Smooth muscle cell (in vitro differentiated cells): ENCODE data around the gene FANCB. TPM values are rescaled to one million over a fixed set of nuclear protein-coding genes. Genes with fewer than 3 reads are reported as not detected.

Experiments used
- DNase-seq: peaks from one replicate; lab custom pipeline; 2025; ENCODE audit not compliant: unreplicated experiment; lab: John Stamatoyannopoulos, UW
- H2AFZ ChIP-seq: fragments of 200-600 bp; sonication (generic); 2 replicates; pipeline ENCODE4 v1.6.0; 2016; ENCODE audit warnings: antibody characterized with exemption, low read depth, mild to moderate bottlenecking
- H3F3A ChIP-seq: fragments of 200-600 bp; sonication (generic); 2 replicates; pipeline ENCODE4 v1.6.0; 2017; ENCODE audit warnings: antibody characterized with exemption, low read depth
- H3K27ac ChIP-seq: fragments of 200-600 bp; sonication (generic); 2 replicates; pipeline ENCODE4 v1.5.1; 2016; ENCODE audit warnings: low read depth, mild to moderate bottlenecking
- H3K27me3 ChIP-seq: fragments of 200-600 bp; sonication (generic); 2 replicates; pipeline ENCODE4 v1.6.1; 2016; ENCODE audit warnings: low read depth, mild to moderate bottlenecking
- H3K36me3 ChIP-seq: fragments of 200-600 bp; sonication (generic); 2 replicates; pipeline ENCODE4 v1.5.1; 2016; ENCODE audit warnings: low read depth
- H3K4me1 ChIP-seq: fragments of 200-600 bp; sonication (generic); 2 replicates; pipeline ENCODE4 v1.5.1; 2016; ENCODE audit warnings: low read depth
- H3K4me2 ChIP-seq: fragments of 200-600 bp; sonication (generic); 2 replicates; pipeline ENCODE4 v1.6.0; 2016; ENCODE audit warnings: mild to moderate bottlenecking
- H3K4me3 ChIP-seq: fragments of 200-600 bp; sonication (generic); 2 replicates; pipeline ENCODE4 v1.5.1; 2016; ENCODE audit warnings: mild to moderate bottlenecking
- H3K79me2 ChIP-seq: fragments of 200-600 bp; sonication (generic); 2 replicates; pipeline ENCODE4 v1.6.0; 2016; ENCODE audit warnings: low read depth, mild to moderate bottlenecking
- H3K9ac ChIP-seq: fragments of 200-600 bp; sonication (generic); 2 replicates; pipeline ENCODE4 v1.6.0; 2016; ENCODE audit warnings: low read depth
- H3K9me3 ChIP-seq: fragments of 200-600 bp; sonication (generic); replicated peaks from 2 replicates; pipeline ENCODE4 v1.5.1; 2016; ENCODE audit warnings: low read depth
- H4K20me1 ChIP-seq: fragments of 200-600 bp; sonication (generic); 2 replicates; pipeline ENCODE4 v1.6.0; 2016; ENCODE audit warnings: low read depth
- CTCF ChIP-seq: fragments of 200-600 bp; sonication (generic); IDR thresholded peaks from 2 replicates; pipeline ENCODE4 v1.5.1; 2017; ENCODE audit warnings: borderline replicate concordance, mild to moderate bottlenecking, antibody characterized with exemption; ENCODE audit not compliant: insufficient read depth, poor library complexity, severe bottlenecking
- WGBS: methylation state at CpG from one replicate; pipeline ENCODE4 v1.1.7; 2016; ENCODE audit warnings: low lambda C conversion rate; 5-methylcytosine and 5-hydroxymethylcytosine counted together
- polyA plus RNA-seq: library from polyadenylated mRNA; unstranded; fragments of >200 nt; fragmentation: Nextera tagmentation; extraction: Ambion mirVana; gene quantifications from 2 replicates; pipeline ENCODE4 v1.2.1, GENCODE V29; 2016
- total RNA-seq: library from RNA; depleted of rRNA; stranded (reverse); fragments of >200 nt; gene quantifications from 2 replicates; pipeline ENCODE4 v1.2.3, GENCODE V29; 2014

FANCB gene
- total and polyA plus RNA-seq, 2 experiments from 2014 or later: 2.0 to 7.6 TPM

DNA sequence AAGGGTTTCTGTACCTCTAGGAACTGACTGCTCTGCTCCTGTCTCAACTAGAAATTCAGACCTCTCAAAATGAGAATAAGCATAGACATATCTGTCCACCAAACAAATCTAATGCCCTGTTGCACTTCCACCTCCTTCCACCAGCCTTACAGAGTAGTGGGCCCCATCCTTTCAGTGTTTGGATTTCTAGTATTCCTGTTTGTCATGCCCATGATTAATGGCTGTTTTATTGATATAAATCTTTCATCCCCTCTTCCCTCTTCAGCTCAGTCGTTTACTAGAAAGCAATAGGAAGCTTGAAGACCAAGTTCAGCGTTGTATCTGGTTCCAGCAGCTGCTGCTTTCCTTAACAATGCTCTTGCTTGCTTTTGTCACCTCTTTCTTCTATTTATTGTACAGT lies 46.5 kb upstream of the FANCB start:
- H2AFZ ChIP-seq: no peak overlapping the region
- no peak overlapping the region for H3K4me3 ChIP-seq
- no peaks in the 10 kb centered on the region for H3K79me2 ChIP-seq
- no peaks in the 10 kb centered on the region for H3K4me1 ChIP-seq
- H3K9me3 ChIP-seq: no peaks in the 10 kb centered on the region
- no peak overlapping the region for H3K9ac ChIP-seq
- H3K4me2 ChIP-seq: no peak overlapping the region
- peaks cover under 1% of the 10 kb centered on the region for H3K36me3 ChIP-seq
- no peaks in the 10 kb centered on the region for H3K27me3 ChIP-seq
- TF ChIP-seq CTCF: no peak
- H4K20me1 ChIP-seq: no peaks in the 10 kb centered on the region
- DNase-seq: no peak
- WGBS: 59% methylated on average over 2 of the region's 2 CpGs
- H3F3A ChIP-seq: peaks cover 3% of the 10 kb centered on the region
- H3K27ac ChIP-seq: no peak overlapping the region

GRCh38 chrX:14916017-14916674 lies 43.3 kb upstream of the FANCB start:
- Histone ChIP-seq H3F3A (no peaks in the 10 kb centered on the region), H3K79me2 (no peaks in the 10 kb centered on the region), H3K4me3 (no peak overlapping the region), H2AFZ (no peak overlapping the region), H3K4me1 (no peaks in the 10 kb centered on the region), H3K9ac (no peak overlapping the region), H3K36me3 (peaks cover 5% of the 10 kb centered on the region), H3K4me2 (no peak overlapping the region), H3K9me3 (no peaks in the 10 kb centered on the region), H3K27ac (peak overlapping the region; percentile 69), H4K20me1 (no peaks in the 10 kb centered on the region), H3K27me3 (no peaks in the 10 kb centered on the region)
- 29% methylated on average over 3 of the region's 3 CpGs for WGBS
- no peak for TF ChIP-seq CTCF
- DNase-seq: no peak

GRCh38 chrX:14915596-14915995 lies 42.7 kb upstream of the FANCB start:
- no peaks in the 10 kb centered on the region for H3K4me1 ChIP-seq
- 72% methylated on average over 3 of the region's 3 CpGs for WGBS
- DNase-seq: no peak
- H3K27ac ChIP-seq: peak overlapping the region; percentile 69
- H4K20me1 ChIP-seq: no peaks in the 10 kb centered on the region
- H3K4me2 ChIP-seq: no peak overlapping the region
- no peak overlapping the region for H3K9ac ChIP-seq
- no peak overlapping the region for H3K4me3 ChIP-seq
- H3K36me3 ChIP-seq: peaks cover 5% of the 10 kb centered on the region
- H3K27me3 ChIP-seq: no peaks in the 10 kb centered on the region
- no peak for TF ChIP-seq CTCF
- no peak overlapping the region for H2AFZ ChIP-seq
- H3F3A ChIP-seq: no peaks in the 10 kb centered on the region
- H3K9me3 ChIP-seq: no peaks in the 10 kb centered on the region
- H3K79me2 ChIP-seq: no peaks in the 10 kb centered on the region

GRCh38 chrX:14913241-14913640 lies 40.4 kb upstream of the FANCB start:
- H3K4me3 ChIP-seq: no peak overlapping the region

More at GRCh38 chrX:14913241-14913640, 40.4 kb upstream of the FANCB start:
- WGBS: 75% methylated on average over 2 of the region's 2 CpGs
- Histone ChIP-seq H3K4me2 (no peak overlapping the region), H3F3A (no peaks in the 10 kb centered on the region), H3K4me1 (no peaks in the 10 kb centered on the region), H3K79me2 (no peaks in the 10 kb centered on the region), H3K27ac (peak overlapping the region; percentile 60), H2AFZ (no peak overlapping the region), H3K27me3 (no peaks in the 10 kb centered on the region), H3K9ac (no peak overlapping the region), H3K36me3 (peaks cover 5% of the 10 kb centered on the region), H4K20me1 (no peaks in the 10 kb centered on the region), H3K9me3 (no peaks in the 10 kb centered on the region)
- TF ChIP-seq CTCF: no peak
- DNase-seq: no peak
